ENCODE results near the gene DTNB.

DTNB gene

GRCh38 chr2:25592766-25593292 is 80.5 kb downstream of the DTNB start:
- TF ChIP-seq TAF1 (IDR thresholded peaks at IDR 0.05; ENCODE audit: borderline replicate concordance, insufficient read depth, low read length) = no peak
- no peak for TF ChIP-seq SIN3A (IDR thresholded peaks at IDR 0.05; ENCODE audit: borderline replicate concordance, insufficient read depth, low read length)
- TF ChIP-seq REST (IDR thresholded peaks at IDR 0.05; ENCODE audit: insufficient read depth in 1 of 2, low read depth in 2 of 2, low read length in 2 of 2) = no peak
- TF ChIP-seq FOXP2 (optimal IDR thresholded peaks at IDR 0.05; ENCODE audit: borderline replicate concordance, extremely low read depth, extremely low read length, insufficient read depth) = no peak
- TF ChIP-seq POLR2AphosphoS5 (IDR thresholded peaks at IDR 0.05; ENCODE audit: low read depth, low read length) = no peak

DNA sequence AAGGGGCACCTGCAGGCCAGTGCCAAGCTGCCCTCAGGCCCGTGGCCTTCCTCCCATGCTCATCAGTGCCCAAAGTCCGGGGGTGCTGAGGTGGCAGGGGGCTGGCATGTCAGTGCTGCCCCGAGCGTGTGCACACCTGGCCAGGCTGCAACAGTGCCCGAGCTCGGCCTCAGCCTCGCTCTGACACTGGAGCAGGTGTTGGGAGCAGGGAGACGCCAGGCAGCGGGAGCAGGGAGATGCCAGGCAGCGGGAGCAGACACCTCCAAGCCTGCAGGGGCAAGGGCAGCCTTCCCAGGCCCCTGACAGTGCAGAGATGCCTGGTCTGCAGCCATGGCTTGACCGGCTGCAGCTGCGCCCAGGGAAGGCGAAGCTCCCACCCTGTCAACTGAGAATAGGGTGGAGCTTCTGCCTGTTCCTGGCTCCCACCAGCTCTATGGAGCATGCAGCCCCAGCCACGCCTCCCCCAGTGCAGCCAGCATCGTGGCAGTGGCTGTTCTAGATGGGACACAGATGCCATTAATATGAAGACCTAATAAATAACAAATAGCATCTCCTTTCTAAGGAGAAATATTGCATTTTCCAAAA is 82.4 kb downstream of the DTNB start:
- TF ChIP-seq SIN3A (IDR thresholded peaks at IDR 0.05; ENCODE audit: borderline replicate concordance, insufficient read depth, low read length) = no peak
- no peak for TF ChIP-seq FOXP2 (optimal IDR thresholded peaks at IDR 0.05; ENCODE audit: borderline replicate concordance, extremely low read depth, extremely low read length, insufficient read depth)
- no peak for TF ChIP-seq TAF1 (IDR thresholded peaks at IDR 0.05; ENCODE audit: borderline replicate concordance, insufficient read depth, low read length)
- TF ChIP-seq REST (IDR thresholded peaks at IDR 0.05; ENCODE audit: insufficient read depth in 1 of 2, low read depth in 2 of 2, low read length in 2 of 2) = no peak
- TF ChIP-seq POLR2AphosphoS5 (IDR thresholded peaks at IDR 0.05; ENCODE audit: low read depth, low read length) = no peak

DNA sequence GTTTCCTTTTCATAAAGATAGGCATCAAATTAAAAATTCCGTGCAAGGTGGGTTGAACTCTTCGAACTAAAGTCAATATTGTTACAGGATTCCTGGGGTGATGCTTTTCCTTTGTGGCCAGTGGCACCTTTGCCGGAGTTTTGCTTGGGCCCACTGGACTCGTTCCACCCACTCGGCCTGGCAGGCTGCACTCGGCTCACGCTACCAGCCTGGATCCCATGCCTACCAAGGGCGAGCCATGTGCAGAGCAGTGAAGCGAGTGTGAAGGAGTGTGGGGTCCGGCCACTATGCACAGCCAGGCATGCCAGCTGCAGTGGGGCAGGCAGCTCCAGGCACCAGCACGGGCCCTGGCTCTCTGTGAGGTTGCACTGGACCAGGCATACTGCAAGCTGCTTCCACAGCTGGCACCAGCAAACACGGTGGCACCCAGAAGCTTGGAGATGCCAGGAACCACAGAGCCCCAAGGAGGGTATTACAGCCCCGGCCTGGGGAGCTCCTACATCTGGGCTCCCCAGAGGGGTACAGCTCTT is 83.6 kb downstream of the DTNB start:
- TF ChIP-seq SIN3A (IDR thresholded peaks at IDR 0.05; ENCODE audit: borderline replicate concordance, insufficient read depth, low read length) (no peak), REST (IDR thresholded peaks at IDR 0.05; ENCODE audit: insufficient read depth in 1 of 2, low read depth in 2 of 2, low read length in 2 of 2) (no peak), TAF1 (IDR thresholded peaks at IDR 0.05; ENCODE audit: borderline replicate concordance, insufficient read depth, low read length) (no peak), FOXP2 (optimal IDR thresholded peaks at IDR 0.05; ENCODE audit: borderline replicate concordance, extremely low read depth, extremely low read length, insufficient read depth) (no peak), POLR2AphosphoS5 (IDR thresholded peaks at IDR 0.05; ENCODE audit: low read depth, low read length) (no peak)

- no peak for TF ChIP-seq SIN3A (IDR thresholded peaks at IDR 0.05; ENCODE audit: borderline replicate concordance, insufficient read depth, low read length)
- no peak for TF ChIP-seq POLR2AphosphoS5 (IDR thresholded peaks at IDR 0.05; ENCODE audit: low read depth, low read length)
- TF ChIP-seq REST (IDR thresholded peaks at IDR 0.05; ENCODE audit: insufficient read depth in 1 of 2, low read depth in 2 of 2, low read length in 2 of 2) = no peak
- TF ChIP-seq FOXP2 (optimal IDR thresholded peaks at IDR 0.05; ENCODE audit: borderline replicate concordance, extremely low read depth, extremely low read length, insufficient read depth) = no peak
- TF ChIP-seq TAF1 (IDR thresholded peaks at IDR 0.05; ENCODE audit: borderline replicate concordance, insufficient read depth, low read length) = no peak
Measured at GRCh38 chr2:25588576-25588975, 84.8 kb downstream of the DTNB start.

All from PFSK-1 (cell line).